GM19351 (cell line): ENCODE data around the gene OSBPL9.
"Not testable (repeated sequence)": the region's sequence is repeated elsewhere in the genome, so short reads cannot be mapped to it uniquely, and the experiment has no call there.

Experiments used
- ATAC-seq: cut with Tn5 transposase; IDR thresholded peaks from one replicate; pipeline ENCODE4 v1.9.1; 2021; ENCODE audit warnings: mild to moderate bottlenecking, moderate library complexity; ENCODE audit not compliant: unreplicated experiment

Gene OSBPL9

DNA sequence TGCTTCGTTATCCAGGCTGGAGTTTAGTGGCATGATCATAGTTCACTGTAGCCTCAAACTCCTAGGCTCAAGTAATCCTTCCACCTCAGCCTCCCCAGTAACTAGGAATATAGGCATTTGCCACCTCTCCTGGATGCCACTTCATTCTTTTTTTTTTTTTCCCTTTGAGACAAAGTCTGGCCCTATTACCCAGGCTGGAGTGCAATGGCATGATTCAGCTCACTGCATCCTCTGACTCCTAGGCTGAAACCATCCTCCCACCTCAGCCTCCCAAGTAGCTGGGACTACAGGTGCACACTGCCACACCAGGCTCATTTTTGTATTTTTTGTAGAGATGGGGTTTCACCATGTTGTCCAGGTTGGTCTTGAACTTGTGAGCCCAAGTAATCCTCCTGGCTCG is 19.3 kb downstream of the OSBPL9 start:
- no peak for ATAC-seq

GRCh38 chr1:51636764-51637522 is 20.1 kb downstream of the OSBPL9 start:
- ATAC-seq = no peak

DNA sequence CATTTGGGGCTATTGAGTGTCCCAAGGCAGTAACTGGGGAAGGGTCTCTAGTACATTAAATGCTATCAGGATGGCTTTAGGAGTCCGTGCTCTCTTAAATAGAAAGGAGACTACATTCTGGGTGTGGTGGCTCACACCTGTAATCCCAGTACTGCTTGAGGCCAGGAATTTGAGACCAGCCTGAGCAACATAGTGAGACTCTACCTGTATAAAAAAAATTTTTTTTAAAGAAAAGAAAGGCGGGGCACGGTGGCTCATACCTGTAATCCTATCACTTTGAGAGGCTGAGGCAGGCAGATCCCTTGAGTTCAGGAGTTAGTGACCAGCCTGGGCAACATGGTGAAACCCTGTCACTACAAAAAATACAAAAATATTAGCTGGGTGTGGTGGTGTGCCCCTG is 21.5 kb downstream of the OSBPL9 start:
- ATAC-seq = no peak

GRCh38 chr1:51639694-51640093 is 22.8 kb downstream of the OSBPL9 start:
- no peak for ATAC-seq

GRCh38 chr1:51641096-51641495 is 24.2 kb downstream of the OSBPL9 start:
- no peak for ATAC-seq

DNA sequence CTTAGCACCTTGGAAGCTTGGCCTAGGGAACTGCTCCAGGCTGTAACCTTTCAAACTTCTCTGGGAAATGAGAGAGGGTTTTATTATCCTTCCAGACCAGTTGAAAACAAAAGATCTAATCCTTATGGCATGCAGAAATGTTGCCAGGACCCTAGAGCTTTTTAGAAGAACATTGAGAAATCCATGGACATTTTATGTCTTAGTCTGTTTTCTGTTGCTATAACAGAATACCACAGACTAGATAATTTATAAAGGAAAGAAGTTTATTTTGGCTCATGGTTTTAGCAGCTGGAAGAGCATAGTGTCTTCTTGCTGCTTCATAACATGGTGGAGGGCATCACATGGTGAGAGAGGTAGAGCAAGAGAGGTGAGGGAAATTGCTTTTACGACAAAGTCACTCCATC is 25.8 kb downstream of the OSBPL9 start:
- ATAC-seq = no peak

- ATAC-seq = no peak
Measured at GRCh38 chr1:51643362-51643761, 26.5 kb downstream of the OSBPL9 start.

GRCh38 chr1:51644020-51644419 is 27.1 kb downstream of the OSBPL9 start:
- ATAC-seq = no peak

- no peak for ATAC-seq
Measured at GRCh38 chr1:51644533-51645197, 27.8 kb downstream of the OSBPL9 start.

- ATAC-seq = not testable (repeated sequence)
Measured at GRCh38 chr1:51646592-51646991, 29.7 kb downstream of the OSBPL9 start.

GRCh38 chr1:51648180-51649109 is 31.6 kb downstream of the OSBPL9 start:
- ATAC-seq = no peak

DNA sequence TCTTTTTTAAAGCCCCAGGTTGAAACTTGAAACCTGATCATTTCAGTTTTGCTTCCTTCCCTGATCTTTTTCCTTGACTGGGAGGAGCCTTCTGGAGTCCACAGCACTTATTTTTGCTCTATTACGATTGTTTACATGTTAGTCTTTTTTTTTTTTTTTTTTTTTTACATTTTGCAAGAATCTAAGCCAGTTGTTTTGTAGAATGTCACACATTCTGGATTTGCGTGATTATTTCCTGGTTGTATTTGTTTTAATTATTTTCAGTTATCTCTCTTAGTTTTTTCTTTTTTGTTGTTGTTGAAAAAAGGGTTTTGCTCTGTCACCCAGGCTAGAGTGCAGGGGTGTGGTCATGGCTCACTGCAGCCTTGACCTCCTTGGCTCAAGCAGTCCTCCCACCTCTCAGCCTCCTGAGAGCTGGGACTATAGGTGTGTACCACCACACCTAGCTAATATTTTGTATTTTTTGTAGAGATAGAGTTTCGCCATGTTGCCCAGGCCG is 32.8 kb downstream of the OSBPL9 start:
- no peak for ATAC-seq

GRCh38 chr1:51650198-51650597 is 33.3 kb downstream of the OSBPL9 start:
- no peak for ATAC-seq

- ATAC-seq = no peak
Measured at GRCh38 chr1:51651552-51651942, 34.7 kb downstream of the OSBPL9 start.

DNA sequence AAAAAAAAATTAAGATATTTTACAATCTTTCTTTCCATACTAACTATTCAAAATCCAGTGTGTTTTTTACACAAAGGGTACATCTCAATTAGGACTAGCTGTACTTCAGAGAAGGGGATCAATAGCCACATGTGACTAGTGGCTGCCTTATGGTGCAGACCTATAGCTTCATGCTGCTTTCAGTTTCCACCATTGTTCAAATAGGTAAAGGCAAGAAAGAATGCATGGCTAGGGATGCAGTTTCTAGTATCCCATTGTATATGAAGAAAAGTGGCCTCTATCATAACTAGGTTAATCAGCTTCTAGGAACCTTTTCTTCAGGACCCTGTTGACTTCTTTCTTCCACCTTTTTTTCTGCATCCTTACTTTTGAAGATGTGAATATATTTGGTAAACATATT is 35.7 kb downstream of the OSBPL9 start:
- ATAC-seq = no peak

GRCh38 chr1:51653127-51653526 is 36.2 kb downstream of the OSBPL9 start:
- no peak for ATAC-seq

- ATAC-seq = no peak
Measured at GRCh38 chr1:51654000-51654399, 37.1 kb downstream of the OSBPL9 start.

DNA sequence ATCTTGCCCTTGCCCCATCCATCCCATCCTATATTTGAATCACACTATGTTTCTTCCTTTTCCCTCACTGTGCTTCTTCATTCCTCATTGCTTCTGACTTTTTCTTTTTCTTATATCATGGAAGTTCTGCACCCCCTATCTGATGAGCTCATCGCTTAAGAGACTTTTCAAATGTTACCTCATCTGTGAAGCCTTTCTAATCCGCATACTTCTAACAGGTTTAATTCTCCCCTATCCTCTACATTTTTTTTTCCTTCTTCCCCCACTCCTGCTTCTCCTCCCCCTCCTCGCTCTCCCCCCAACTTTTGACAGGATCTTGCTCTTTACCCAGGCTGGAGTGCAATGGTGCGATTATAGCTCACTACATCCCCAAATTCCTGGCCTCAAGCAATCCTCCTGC is 39.5 kb downstream of the OSBPL9 start:
- no peak for ATAC-seq

GRCh38 chr1:51660580-51660979 is 43.7 kb downstream of the OSBPL9 start:
- no peak for ATAC-seq

GRCh38 chr1:51661081-51661518 is 44.2 kb downstream of the OSBPL9 start:
- no peak for ATAC-seq

DNA sequence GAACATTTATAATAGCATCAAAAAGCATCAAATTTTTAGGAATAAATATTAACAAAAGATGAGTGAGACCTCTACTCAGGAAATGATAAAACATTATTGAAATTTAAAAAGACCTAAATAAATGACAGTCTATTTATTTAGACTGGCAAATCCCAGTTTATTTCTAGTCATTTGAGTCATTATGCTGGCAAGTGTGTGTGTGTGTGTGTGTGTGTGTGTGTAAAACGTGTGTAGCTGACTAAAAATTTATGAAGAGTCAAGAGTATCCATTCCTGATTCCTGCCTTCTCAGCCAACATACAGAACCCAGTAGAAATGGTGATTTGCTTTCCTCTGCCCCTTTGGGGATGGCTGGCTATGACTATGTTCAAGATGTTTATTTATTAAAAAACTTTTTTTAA is 46.2 kb downstream of the OSBPL9 start:
- ATAC-seq = no peak
